OCI-LY3 (cell line): ENCODE results near the gene TPM3.

Source experiments
- H2AFZ ChIP-seq: fragments of 200-600, 300-600 bp; shearing (Covaris generic); 2 replicates; pipeline ENCODE4 v1.6.0; 2014; ENCODE audit warnings: antibody characterized with exemption, low read depth, low read length
- H3K27ac ChIP-seq: fragments of 200-600, 300-600 bp; sonication (generic); 2 replicates; pipeline ENCODE4 v1.5.1; 2014; ENCODE audit warnings: mild to moderate bottlenecking, low read length, moderate library complexity, mixed read lengths
- H3K27me3 ChIP-seq: fragments of 200-600, 300-600 bp; sonication (generic); 2 replicates; pipeline ENCODE4 v1.6.1; 2014; ENCODE audit warnings: low read depth, low read length, mixed read lengths
- H3K36me3 ChIP-seq: fragments of 200-600, 300-600 bp; sonication (generic); replicated peaks from 2 replicates; pipeline ENCODE3; 2014; ENCODE audit warnings: low read depth, low read length, mixed read lengths
- H3K4me1 ChIP-seq: fragments of 300-600, 200-600 bp; sonication (generic); 2 replicates; pipeline ENCODE4 v1.6.1; 2014; ENCODE audit warnings: low read length, mixed read lengths
- H3K4me2 ChIP-seq: fragments of 200-600, 300-600 bp; sonication (generic); 2 replicates; pipeline ENCODE4 v1.6.1; 2014; ENCODE audit warnings: low read length, mixed read lengths
- H3K4me3 ChIP-seq: fragments of 300-600, 200-600 bp; sonication (generic); 2 replicates; pipeline ENCODE4 v1.5.1; 2014; ENCODE audit warnings: antibody characterized with exemption, mild to moderate bottlenecking, low read length, moderate library complexity
- H3K79me2 ChIP-seq: fragments of 300-600, 200-600 bp; shearing (Covaris generic); 2 replicates; pipeline ENCODE4 v1.6.1; 2014; ENCODE audit warnings: mild to moderate bottlenecking, low read length, mixed read lengths
- H3K9ac ChIP-seq: fragments of 300-600, 200-600 bp; shearing (Covaris generic); 2 replicates; pipeline ENCODE4 v1.6.0; 2014; ENCODE audit warnings: mild to moderate bottlenecking, low read length, moderate library complexity
- H3K9me3 ChIP-seq: fragments of 200-600, 300-600 bp; shearing (Covaris generic); 2 replicates; pipeline ENCODE4 v1.6.1; 2014; ENCODE audit warnings: low read length, mixed read lengths; ENCODE audit not compliant: insufficient read depth
- H4K20me1 ChIP-seq: fragments of 200-600, 300-600 bp; sonication (generic); 2 replicates; pipeline ENCODE4 v1.6.1; 2016; ENCODE audit warnings: low read length, mixed read lengths; ENCODE audit not compliant: insufficient read depth
- CTCF ChIP-seq: fragments of 200-600, 300-600 bp; sonication (generic); IDR thresholded peaks from 2 replicates; pipeline ENCODE4 v1.5.1; 2014; ENCODE audit warnings: antibody characterized with exemption, low read length, low read depth
- EZH2phosphoT487 ChIP-seq: fragments of 200-600 bp; shearing (Covaris generic); IDR thresholded peaks from 2 replicates; pipeline ENCODE4 v1.6.1; 2018; ENCODE audit warnings: antibody characterized with exemption, mixed run types, low read depth

Gene TPM3

GRCh38 chr1:154223621-154224020, 31.7 kb upstream of the TPM3 start:
- Histone ChIP-seq H3K9ac (no peak overlapping the region), H2AFZ (no peak overlapping the region), H3K4me2 (peak overlapping the region; percentile 93; the same call in 1 of the 2 replicates), H3K4me3 (no peak overlapping the region), H3K36me3 (peaks cover 62% of the 10 kb centered on the region), H3K27me3 (no peaks in the 10 kb centered on the region), H3K4me1 (peaks cover 37% of the 10 kb centered on the region), H3K9me3 (no peaks in the 10 kb centered on the region), H3K27ac (no peak overlapping the region), H3K79me2 (peaks cover 96% of the 10 kb centered on the region), H4K20me1 (peaks cover 49% of the 10 kb centered on the region)
- TF ChIP-seq EZH2phosphoT487: no peak
- TF ChIP-seq CTCF: no peak

- Histone ChIP-seq H3K4me1 (peaks cover 41% of the 10 kb centered on the region), H2AFZ (no peak overlapping the region), H3K9ac (no peak overlapping the region), H4K20me1 (peaks cover 49% of the 10 kb centered on the region), H3K9me3 (no peaks in the 10 kb centered on the region), H3K27me3 (no peaks in the 10 kb centered on the region), H3K79me2 (peaks cover 97% of the 10 kb centered on the region), H3K4me3 (peak overlapping the region; percentile 83; the same call in 1 of the 2 replicates), H3K36me3 (peaks cover 64% of the 10 kb centered on the region), H3K27ac (no peak overlapping the region), H3K4me2 (peak overlapping the region; percentile 93)
- no peak for TF ChIP-seq EZH2phosphoT487
- no peak for TF ChIP-seq CTCF
Measured at GRCh38 chr1:154222918-154223317, 31.0 kb upstream of the TPM3 start.

- Histone ChIP-seq H3K4me2 (peak overlapping the region; percentile 93), H3K27ac (no peak overlapping the region), H3K9me3 (no peaks in the 10 kb centered on the region), H3K9ac (0 out of 2 replicates have a peak overlapping the region, but pooled peaks have one; percentile 94), H3K27me3 (no peaks in the 10 kb centered on the region), H4K20me1 (peaks cover 49% of the 10 kb centered on the region), H3K36me3 (peaks cover 65% of the 10 kb centered on the region), H3K4me3 (peak overlapping the region; percentile 83), H2AFZ (no peak overlapping the region), H3K4me1 (peaks cover 41% of the 10 kb centered on the region), H3K79me2 (peaks cover 97% of the 10 kb centered on the region)
- TF ChIP-seq CTCF: no peak
- no peak for TF ChIP-seq EZH2phosphoT487
Measured at GRCh38 chr1:154222518-154222917, 30.6 kb upstream of the TPM3 start.

GRCh38 chr1:154221278-154222001, 29.5 kb upstream of the TPM3 start:
- Histone ChIP-seq H3K36me3 (peaks cover 61% of the 10 kb centered on the region), H3K27ac (peak overlapping the region; percentile 73), H2AFZ (no peak overlapping the region), H3K4me2 (peak overlapping the region; percentile 93), H3K4me3 (peak overlapping the region; percentile 83), H4K20me1 (peaks cover 49% of the 10 kb centered on the region), H3K79me2 (peaks cover 97% of the 10 kb centered on the region), H3K27me3 (no peaks in the 10 kb centered on the region), H3K9ac (peak overlapping the region; percentile 94), H3K4me1 (peaks cover 41% of the 10 kb centered on the region), H3K9me3 (no peaks in the 10 kb centered on the region)
- TF ChIP-seq EZH2phosphoT487: no peak
- no peak for TF ChIP-seq CTCF
